ENCODE data around the gene PCGF3. TPM values are rescaled to one million over a fixed set of nuclear protein-coding genes. Genes with fewer than 3 reads are reported as not detected.
A peak's percentile ranks its signal among the peaks of the same experiment; 100 is the strongest.

The PCGF3 gene
- total RNA-seq, 4 donors from 2014 or later, result 54.8 to 123 (median 90.5) TPM

DNA sequence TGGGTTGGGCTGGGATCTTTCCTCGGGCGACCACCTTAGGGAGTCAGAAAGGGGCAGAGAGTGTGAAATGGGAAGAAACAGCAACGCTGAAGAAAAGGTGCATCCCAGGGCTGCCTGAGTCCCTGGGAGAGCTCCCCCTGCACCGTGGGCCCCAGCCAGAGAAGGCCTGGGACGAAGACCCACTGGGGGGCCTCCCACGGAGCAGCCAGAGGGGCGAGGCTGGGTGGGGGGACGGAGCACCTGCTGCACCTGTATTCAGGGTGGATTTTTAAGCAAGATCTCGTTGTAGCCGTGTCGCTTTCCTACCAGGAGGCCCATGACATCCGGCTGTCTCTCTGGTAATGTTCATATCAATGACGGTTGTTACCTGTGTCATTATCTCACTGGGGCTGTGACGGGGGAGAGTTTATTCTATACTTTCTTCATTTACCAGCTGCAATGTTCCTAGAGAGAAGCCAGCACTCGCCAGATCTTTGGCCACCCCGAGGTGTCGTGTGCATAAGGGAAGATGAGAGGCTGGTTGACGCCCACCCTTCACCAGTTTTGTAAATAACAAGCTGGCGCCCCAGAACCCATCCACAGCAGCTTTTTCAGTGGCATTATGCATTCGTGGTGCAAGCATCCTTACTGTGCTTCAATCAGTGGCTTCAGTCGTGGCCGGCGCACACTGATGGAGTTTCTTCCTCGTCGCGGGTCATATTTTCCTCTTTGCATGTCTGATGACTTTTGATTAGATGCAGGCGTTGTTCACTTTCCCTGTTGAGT lies 5.6 kb upstream of the PCGF3 start:
- H3K4me3 ChIP-seq, result no peak overlapping the region
- DNase-seq (ENCODE audit: low spot score in 2 of 2), result no peak

GRCh38 chr4:700587-701264 lies 4.9 kb upstream of the PCGF3 start:
- WGBS, 2 donors, result 71 to 76% methylated on average over 14 to 16 of the region's 16 CpGs

More for the DNA sequence above, 5.6 kb upstream of the PCGF3 start:
- H3K27me3 ChIP-seq, result no peaks in the 10 kb centered on the region
- peaks cover 0 to 3% (median under 1%) of the 10 kb centered on the region in 4 donors for H3K4me1 ChIP-seq
- TF ChIP-seq EP300 (IDR thresholded peaks at IDR 0.05), result no peak
- H3K36me3 ChIP-seq, result no peaks in the 10 kb centered on the region
- 82 to 84% methylated on average over 27 of the region's 27 CpGs for WGBS, 2 donors
- H3K27ac ChIP-seq, result peak overlapping the region in 1 of 4 donors; percentile 26
- H3K9me3 ChIP-seq, result no peaks in the 10 kb centered on the region

GRCh38 chr4:702618-703048 lies 3.0 kb upstream of the PCGF3 start:
- Histone ChIP-seq H3K36me3 (no peaks in the 10 kb centered on the region), H3K4me3 (no peak overlapping the region), H3K27me3 (no peaks in the 10 kb centered on the region), H3K27ac (no peak overlapping the region), H3K9me3 (no peaks in the 10 kb centered on the region), H3K4me1 (peaks cover 0 to 21% (median 7%) of the 10 kb centered on the region in 4 donors)
- 86 to 94% methylated on average over 7 of the region's 7 CpGs for WGBS, 2 donors
- DNase-seq (ENCODE audit: low spot score in 2 of 2), result no peak
- TF ChIP-seq EP300 (IDR thresholded peaks at IDR 0.05), result no peak
- TF ChIP-seq, protein P1, sequence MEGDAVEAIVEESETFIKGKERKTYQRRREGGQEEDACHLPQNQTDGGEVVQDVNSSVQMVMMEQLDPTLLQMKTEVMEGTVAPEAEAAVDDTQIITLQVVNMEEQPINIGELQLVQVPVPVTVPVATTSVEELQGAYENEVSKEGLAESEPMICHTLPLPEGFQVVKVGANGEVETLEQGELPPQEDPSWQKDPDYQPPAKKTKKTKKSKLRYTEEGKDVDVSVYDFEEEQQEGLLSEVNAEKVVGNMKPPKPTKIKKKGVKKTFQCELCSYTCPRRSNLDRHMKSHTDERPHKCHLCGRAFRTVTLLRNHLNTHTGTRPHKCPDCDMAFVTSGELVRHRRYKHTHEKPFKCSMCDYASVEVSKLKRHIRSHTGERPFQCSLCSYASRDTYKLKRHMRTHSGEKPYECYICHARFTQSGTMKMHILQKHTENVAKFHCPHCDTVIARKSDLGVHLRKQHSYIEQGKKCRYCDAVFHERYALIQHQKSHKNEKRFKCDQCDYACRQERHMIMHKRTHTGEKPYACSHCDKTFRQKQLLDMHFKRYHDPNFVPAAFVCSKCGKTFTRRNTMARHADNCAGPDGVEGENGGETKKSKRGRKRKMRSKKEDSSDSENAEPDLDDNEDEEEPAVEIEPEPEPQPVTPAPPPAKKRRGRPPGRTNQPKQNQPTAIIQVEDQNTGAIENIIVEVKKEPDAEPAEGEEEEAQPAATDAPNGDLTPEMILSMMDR (IDR thresholded peaks at IDR 0.05), result no peak
- no peak for TF ChIP-seq POLR2A (IDR thresholded peaks at IDR 0.05)

More at GRCh38 chr4:700587-701264, 4.9 kb upstream of the PCGF3 start:
- Histone ChIP-seq H3K4me1 (peaks cover 0 to 7% (median 2%) of the 10 kb centered on the region in 4 donors), H3K4me3 (no peak overlapping the region), H3K27me3 (no peaks in the 10 kb centered on the region), H3K36me3 (no peaks in the 10 kb centered on the region), H3K9me3 (no peaks in the 10 kb centered on the region), H3K27ac (no peak overlapping the region)
- no peak for DNase-seq (ENCODE audit: low spot score in 2 of 2)
- TF ChIP-seq, protein P1 (IDR thresholded peaks at IDR 0.05), result no peak
- no peak for TF ChIP-seq EP300 (IDR thresholded peaks at IDR 0.05)
- no peak for TF ChIP-seq POLR2A (IDR thresholded peaks at IDR 0.05)

- TF ChIP-seq, protein P1 (IDR thresholded peaks at IDR 0.05), result no peak
- TF ChIP-seq POLR2A (IDR thresholded peaks at IDR 0.05) (no peak), EP300 (IDR thresholded peaks at IDR 0.05) (no peak)
- Histone ChIP-seq H3K27me3 (no peaks in the 10 kb centered on the region), H3K36me3 (peaks cover 0 to 3% (median 0%) of the 10 kb centered on the region in 3 donors), H3K27ac (no peak overlapping the region), H3K4me1 (peaks cover 0 to 30% (median 15%) of the 10 kb centered on the region in 4 donors), H3K9me3 (no peaks in the 10 kb centered on the region), H3K4me3 (no peak overlapping the region)
- 74 to 80% methylated on average over 9 to 10 of the region's 10 CpGs for WGBS, 2 donors
- no peak for DNase-seq (ENCODE audit: low spot score in 2 of 2)
These were observed 2.1 kb upstream of the PCGF3 start for GRCh38 chr4:703336-704197.

DNA sequence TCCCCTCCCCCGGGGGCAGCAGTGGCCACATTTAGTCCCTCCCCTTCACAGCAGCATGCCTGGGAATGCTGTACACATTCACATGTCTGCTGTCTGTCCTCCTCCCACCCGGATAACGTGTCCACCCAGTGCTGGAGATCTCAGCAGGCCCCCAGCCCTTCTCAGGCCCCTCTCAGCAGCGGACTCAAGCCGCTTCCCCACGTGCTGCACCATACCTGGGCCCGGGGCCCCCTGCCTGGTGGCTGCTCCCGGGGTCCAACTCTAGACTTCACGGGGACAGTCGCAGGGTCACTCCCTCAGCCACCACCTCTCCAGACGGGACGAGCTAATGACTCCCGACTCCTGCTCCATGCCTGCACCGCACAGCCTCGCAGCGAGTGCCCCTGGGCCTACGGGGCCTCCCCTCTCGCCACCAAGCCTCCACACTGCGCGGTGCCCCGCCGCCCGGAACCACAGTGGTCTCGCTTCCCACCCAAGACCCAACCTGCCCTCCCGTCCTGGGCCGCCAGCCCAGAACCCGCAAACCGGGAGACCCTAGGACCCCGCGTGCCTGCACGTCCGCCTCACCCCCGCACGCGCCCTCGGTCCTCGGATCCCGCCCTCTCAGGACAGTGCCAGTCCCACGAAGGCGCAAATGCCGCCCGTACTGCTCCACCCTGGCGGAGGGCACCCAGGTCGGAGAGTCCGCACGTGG lies 1.3 kb upstream of the PCGF3 start:
- no peaks in the 10 kb centered on the region for H3K9me3 ChIP-seq
- 92 to 94% methylated on average over 34 to 45 of the region's 46 CpGs for WGBS, 2 donors
- no peaks in the 10 kb centered on the region for H3K27me3 ChIP-seq
- H3K27ac ChIP-seq, result no peak overlapping the region
- H3K36me3 ChIP-seq, result peaks cover 0 to 5% (median 0%) of the 10 kb centered on the region in 3 donors
- no peak overlapping the region for H3K4me3 ChIP-seq
- TF ChIP-seq, protein P1 (IDR thresholded peaks at IDR 0.05), result no peak
- H3K4me1 ChIP-seq, result peaks cover 0 to 36% (median 16%) of the 10 kb centered on the region in 4 donors
- no peak for DNase-seq (ENCODE audit: low spot score in 2 of 2)

Data from tibial nerve (tissue), 4 donors.